PC-3 (cell line): Measurements from ENCODE around the gene DNAJB9. TPM values are rescaled to one million over a fixed set of nuclear protein-coding genes. Genes with fewer than 3 reads are reported as not detected.

ENCODE experiments used
- ATAC-seq: fragments of 200-7000 bp; cut with Tn5 transposase; 2 replicates; pipeline ENCODE4 v1.9.1; 2020; ENCODE audit warnings: mild to moderate bottlenecking, moderate library complexity
- BruUV-seq: library from RNA; stranded (reverse); fragments of 400-500 nt; replicated peaks from 2 replicates; lab custom pipeline; 2021; lab: Mats Ljungman, UMichigan
- CTCF ChIA-PET: fragments of 300-600 bp; sonication (Branson Sonifier 250); formaldehyde crosslinking; loops from one replicate; lab custom pipeline; 2022; ENCODE audit warnings: antibody characterized with exemption; lab: Charles Lee
- POLR2A ChIA-PET: fragments of 300-600 bp; sonication (Branson Sonifier 250); formaldehyde crosslinking; loops from one replicate; lab custom pipeline; 2022; ENCODE audit warnings: antibody characterized with exemption; ENCODE audit not compliant: unreplicated experiment; lab: Charles Lee
- DNase-seq: peaks from one replicate; pipeline ENCODE4 v3.0.0-alpha.2; 2015
- H2AFZ ChIP-seq: fragments of 300-600 bp; sonication (generic); 2 replicates; pipeline ENCODE4 v1.6.0; 2016; ENCODE audit warnings: antibody characterized with exemption, low read length
- H3F3A ChIP-seq: fragments of 300-600 bp; sonication (generic); one replicate; pipeline ENCODE4 v1.6.0; 2017; ENCODE audit warnings: antibody characterized with exemption, low read length, control low read depth, mild to moderate bottlenecking; ENCODE audit not compliant: unreplicated experiment
- H3K27ac ChIP-seq: fragments of 300-600 bp; sonication (generic); 2 replicates; pipeline ENCODE4 v1.5.1; 2016; ENCODE audit warnings: mild to moderate bottlenecking, low read length
- H3K27me3 ChIP-seq: fragments of 300-600 bp; sonication (generic); 2 replicates; pipeline ENCODE4 v1.6.1; 2016; ENCODE audit warnings: low read length, mixed read lengths
- H3K36me3 ChIP-seq: fragments of 300-600 bp; sonication (generic); 2 replicates; pipeline ENCODE4 v1.6.1; 2016; ENCODE audit warnings: low read depth, mixed run types, low read length, mixed read lengths
- H3K4me1 ChIP-seq: fragments of 300-600 bp; sonication (generic); 2 replicates; pipeline ENCODE4 v1.5.1; 2016; ENCODE audit warnings: low read length; ENCODE audit not compliant: insufficient read depth
- H3K4me2 ChIP-seq: fragments of 300-600 bp; sonication (generic); 2 replicates; pipeline ENCODE4 v1.6.0; 2016; ENCODE audit warnings: low read length
- H3K4me3 ChIP-seq: fragments of 300-600 bp; sonication (generic); 2 replicates; pipeline ENCODE4 v1.5.1; 2016; ENCODE audit warnings: mild to moderate bottlenecking, low read length, mixed read lengths
- H3K79me2 ChIP-seq: fragments of 300-600 bp; sonication (generic); 2 replicates; pipeline ENCODE4 v1.6.1; 2017; ENCODE audit warnings: low read length, mixed read lengths
- H3K9ac ChIP-seq: fragments of 300-600 bp; sonication (generic); 2 replicates; pipeline ENCODE4 v1.6.0; 2016; ENCODE audit warnings: mild to moderate bottlenecking, low read length
- H3K9me2 ChIP-seq: fragments of 300-600 bp; sonication (generic); replicated peaks from 2 replicates; pipeline ENCODE4 v1.6.1; 2016; ENCODE audit warnings: mixed run types, low read length, mixed read lengths
- H3K9me3 ChIP-seq: fragments of 300-600 bp; sonication (generic); 2 replicates; pipeline ENCODE4 v1.6.1; 2016; ENCODE audit warnings: low read length, mixed read lengths
- H4K20me1 ChIP-seq: fragments of 300-600 bp; sonication (generic); 2 replicates; pipeline ENCODE4 v1.6.1; 2016; ENCODE audit warnings: low read length, mixed read lengths
- EZH2 ChIP-seq: fragments of 300-600 bp; sonication (generic); IDR thresholded peaks from one replicate; pipeline ENCODE4 v1.6.1; 2017; ENCODE audit warnings: antibody characterized with exemption, mild to moderate bottlenecking, low read length; ENCODE audit not compliant: unreplicated experiment
- EZH2phosphoT487 ChIP-seq: fragments of 300-600 bp; sonication (generic); IDR thresholded peaks from 2 replicates; pipeline ENCODE4 v1.6.1; 2018; ENCODE audit warnings: mild to moderate bottlenecking, antibody characterized with exemption, low read length, borderline replicate concordance
- intact Hi-C: fragments of 100-400 bp; cut with micrococcal nuclease; formaldehyde crosslinking; loops from 2 replicates; pipeline ENCODE4 v1.9.0; 2023
- total RNA-seq: library from RNA; depleted of rRNA; stranded (reverse); fragments of >200 nt; gene quantifications from 2 replicates; pipeline ENCODE4 v1.2.3, GENCODE V29; 2014; rRNA removed
- TF ChIP-seq, protein P1 (sequence below): fragments of 300-600 bp; sonication (generic); conservative IDR thresholded peaks from 2 replicates; pipeline ENCODE4 v1.5.1; 2017; ENCODE audit warnings: antibody characterized with exemption, low read depth, mild to moderate bottlenecking, low read length

The DNAJB9 gene
- total RNA-seq, 1 experiment from 2014 or later = 24.0 TPM

- no peak overlapping the region for H3K4me3 ChIP-seq
- ChIA-PET CTCF (no interaction called here), POLR2A (no interaction called here)
- H3K79me2 ChIP-seq = no peaks in the 10 kb centered on the region
- no peak for TF ChIP-seq EZH2phosphoT487
- no peaks in the 10 kb centered on the region for H3K36me3 ChIP-seq
- peaks cover 14% of the 10 kb centered on the region for H3K27me3 ChIP-seq
- H3K9me3 ChIP-seq = no peaks in the 10 kb centered on the region
- H2AFZ ChIP-seq = no peak overlapping the region
- H3K4me1 ChIP-seq = peaks cover 9% of the 10 kb centered on the region
- H3K4me2 ChIP-seq = no peak overlapping the region
- DNase-seq (peak; percentile 43), ATAC-seq (no peak)
- H3K9ac ChIP-seq = no peak overlapping the region
- BruUV-seq = no TSS peak
- intact Hi-C loops = no loop called here
- no peak overlapping the region for H3K27ac ChIP-seq
- H3K9me2 ChIP-seq = no peaks in the 10 kb centered on the region
- no peaks in the 10 kb centered on the region for H4K20me1 ChIP-seq
- H3F3A ChIP-seq = no peaks in the 10 kb centered on the region
These were observed 48.4 kb downstream of the DNAJB9 start for GRCh38 chr7:108618056-108618455.

DNA sequence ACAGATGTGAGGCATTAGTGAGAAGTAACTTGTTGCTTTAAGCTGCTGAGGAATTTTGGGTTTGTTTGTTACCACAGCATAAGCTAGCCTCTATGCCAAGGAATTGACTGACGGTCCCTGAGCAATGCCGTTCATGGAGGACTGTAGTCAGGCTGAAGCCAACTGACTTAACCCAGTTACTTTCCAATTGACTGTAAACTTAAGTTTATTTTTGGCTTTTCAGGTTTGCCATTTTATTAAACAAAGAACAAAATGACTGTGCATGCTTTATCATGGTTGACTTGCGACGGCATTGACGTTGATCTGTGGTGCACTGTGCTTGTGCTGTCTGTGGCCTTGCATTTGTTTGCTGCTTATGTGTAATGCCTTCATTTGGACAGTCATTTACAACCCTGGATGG lies 53.5 kb downstream of the DNAJB9 start:
- H3K4me3 ChIP-seq = no peak overlapping the region
- H3K27me3 ChIP-seq = peaks cover 33% of the 10 kb centered on the region
- DNase-seq = no peak
- CTCF ChIA-PET = no interaction called here
- TF ChIP-seq EZH2phosphoT487 (no peak), EZH2 (no peak)
- TF ChIP-seq, protein P1, sequence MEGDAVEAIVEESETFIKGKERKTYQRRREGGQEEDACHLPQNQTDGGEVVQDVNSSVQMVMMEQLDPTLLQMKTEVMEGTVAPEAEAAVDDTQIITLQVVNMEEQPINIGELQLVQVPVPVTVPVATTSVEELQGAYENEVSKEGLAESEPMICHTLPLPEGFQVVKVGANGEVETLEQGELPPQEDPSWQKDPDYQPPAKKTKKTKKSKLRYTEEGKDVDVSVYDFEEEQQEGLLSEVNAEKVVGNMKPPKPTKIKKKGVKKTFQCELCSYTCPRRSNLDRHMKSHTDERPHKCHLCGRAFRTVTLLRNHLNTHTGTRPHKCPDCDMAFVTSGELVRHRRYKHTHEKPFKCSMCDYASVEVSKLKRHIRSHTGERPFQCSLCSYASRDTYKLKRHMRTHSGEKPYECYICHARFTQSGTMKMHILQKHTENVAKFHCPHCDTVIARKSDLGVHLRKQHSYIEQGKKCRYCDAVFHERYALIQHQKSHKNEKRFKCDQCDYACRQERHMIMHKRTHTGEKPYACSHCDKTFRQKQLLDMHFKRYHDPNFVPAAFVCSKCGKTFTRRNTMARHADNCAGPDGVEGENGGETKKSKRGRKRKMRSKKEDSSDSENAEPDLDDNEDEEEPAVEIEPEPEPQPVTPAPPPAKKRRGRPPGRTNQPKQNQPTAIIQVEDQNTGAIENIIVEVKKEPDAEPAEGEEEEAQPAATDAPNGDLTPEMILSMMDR = no peak
- H3K4me1 ChIP-seq = peaks cover 2% of the 10 kb centered on the region
- no peaks in the 10 kb centered on the region for H3F3A ChIP-seq
- H2AFZ ChIP-seq = no peak overlapping the region
- H3K27ac ChIP-seq = no peak overlapping the region
- H3K36me3 ChIP-seq = no peaks in the 10 kb centered on the region
- H3K79me2 ChIP-seq = no peaks in the 10 kb centered on the region
- no peaks in the 10 kb centered on the region for H4K20me1 ChIP-seq
- no peaks in the 10 kb centered on the region for H3K9me3 ChIP-seq
- no peaks in the 10 kb centered on the region for H3K9me2 ChIP-seq
- H3K9ac ChIP-seq = no peak overlapping the region
- no peak for ATAC-seq
- POLR2A ChIA-PET = no interaction called here
- intact Hi-C loops = no loop called here
- no peak overlapping the region for H3K4me2 ChIP-seq
- BruUV-seq = no TSS peak

Other genes starting within 250 kb of the DNAJB9 start
- not detected in 2 replicates for gene NRCAM, start 113.4 kb upstream of the DNAJB9 start, total RNA-seq
- 14.6 and 19.5 TPM in 2 replicates for gene PNPLA8, start 43.7 kb upstream of the DNAJB9 start, total RNA-seq
- 8.1 and 11.8 TPM in 2 replicates for gene THAP5, start 168 bp upstream of the DNAJB9 start, total RNA-seq